K562 (cell line): Measurements from ENCODE around the gene SLC9A1. TPM values are rescaled to one million over a fixed set of nuclear protein-coding genes. Genes with fewer than 3 reads are reported as not detected.

Experiments
- EHMT2 ChIP-seq: fragments of 450-650 bp; IDR thresholded peaks from 2 replicates; pipeline ENCODE4 v1.6.1; 2018; ENCODE audit warnings: antibody characterized with exemption
- FOXJ2 ChIP-seq: fragments of 200-800 bp; sonication (Bioruptor generic); IDR thresholded peaks from 2 replicates; pipeline ENCODE4 v1.6.1; 2016; ENCODE audit warnings: missing genetic modification characterization, missing compliant biosample characterization
- GTF2E2 ChIP-seq: fragments of 200-800 bp; sonication (Bioruptor generic); IDR thresholded peaks from 2 replicates; pipeline ENCODE4 v1.6.1; 2016; ENCODE audit warnings: missing genetic modification characterization, missing compliant biosample characterization
- HNRNPK ChIP-seq: fragments of 200-400 bp; formaldehyde crosslinking; IDR thresholded peaks from one replicate; pipeline ENCODE4 v1.6.1; 2018; ENCODE audit warnings: mild to moderate bottlenecking, low read depth, low read length; ENCODE audit not compliant: poor library complexity, severe bottlenecking
- KAT7 ChIP-seq: sonication (generic); formaldehyde crosslinking; IDR thresholded peaks from 2 replicates; pipeline ENCODE4 v1.8.0; 2022; ENCODE audit warnings: missing genetic modification reagents, mild to moderate bottlenecking, borderline replicate concordance
- KDM2B ChIP-seq: fragments of 250-450 bp; sonication (Bioruptor Pico); IDR thresholded peaks from 2 replicates; pipeline ENCODE4 v1.8.0; 2021; ENCODE audit warnings: mild to moderate bottlenecking, moderate library complexity
- MIER1 ChIP-seq: fragments of 450-650 bp; IDR thresholded peaks from 2 replicates; pipeline ENCODE4 v1.6.1; 2016; ENCODE audit warnings: antibody characterized with exemption, mild to moderate bottlenecking, low read depth
- PHB2 ChIP-seq: fragments of 450-650 bp; IDR thresholded peaks from 2 replicates; pipeline ENCODE4 v1.6.1; 2017; ENCODE audit warnings: low read depth
- RNF2 ChIP-seq: sonication (generic); IDR thresholded peaks from 2 replicates; pipeline ENCODE4 v1.6.1; 2016
- SIN3A ChIP-seq, 2 experiments: fragments of 150-350 bp in 1 of 2; IDR thresholded peaks; 2 replicates each; pipeline ENCODE4 v1.6.1; 2011 to 2016; ENCODE audit warnings: borderline replicate concordance in 2 of 2, low read depth in 2 of 2, low read length in 2 of 2, mild to moderate bottlenecking in 2 of 2, moderate library complexity in 2 of 2; ENCODE audit not compliant: control insufficient read depth in 1 of 2
- SIN3B ChIP-seq: fragments of 450-650 bp; IDR thresholded peaks from 2 replicates; pipeline ENCODE4 v1.6.1; 2017; ENCODE audit warnings: low read depth, mild to moderate bottlenecking, moderate library complexity
- SMARCA5 ChIP-seq: fragments of 450-650 bp; IDR thresholded peaks from 2 replicates; pipeline ENCODE4 v1.6.1; 2016
- SP1 ChIP-seq: sonication (generic); formaldehyde crosslinking; IDR thresholded peaks from 2 replicates; pipeline ENCODE4 v1.8.1; 2022; ENCODE audit warnings: mild to moderate bottlenecking, missing genetic modification reagents
- SREBF1 ChIP-seq: fragments of 150-350 bp; IDR thresholded peaks from 2 replicates; pipeline ENCODE4 v1.6.1; 2014; ENCODE audit warnings: antibody characterized with exemption, low read depth, low read length, borderline replicate concordance
- USF2 ChIP-seq: sonication (generic); formaldehyde crosslinking; IDR thresholded peaks from 2 replicates; pipeline ENCODE4 v1.5.0; 2020; ENCODE audit warnings: missing genetic modification reagents
- ZNF143 ChIP-seq: sonication (generic); formaldehyde crosslinking; IDR thresholded peaks from 2 replicates; pipeline ENCODE4 v1.9.0; 2022; ENCODE audit warnings: mild to moderate bottlenecking, missing genetic modification reagents
- ZNF707 ChIP-seq: fragments of 250-450 bp; sonication (Bioruptor Pico); conservative IDR thresholded peaks from 2 replicates; pipeline ENCODE4 v1.8.0; 2022; ENCODE audit warnings: inconsistent platforms, mild to moderate bottlenecking, moderate library complexity
- polyA plus RNA-seq, 8 experiments: library from polyadenylated mRNA; depleted of rRNA in 4 of 8; stranded (reverse) in 5 of 8; unstranded in 3 of 8; fragments of >200 nt; fragmentation: Nextera tagmentation in 2 of 8; fragmentation: Illumina TruSeq in 1 of 8; extraction: Ambion mirVana in 2 of 8; extraction: Trizol in 1 of 8; gene quantifications; 2 replicates each; pipeline versions ENCODE4 v1.2.1 to v1.2.3, GENCODE V29; 2011 to 2014; ENCODE audit warnings: inconsistent platforms in 1 of 8, missing spikeins in 1 of 8
- total RNA-seq, 7 experiments: library from RNA; depleted of rRNA in 6 of 7; stranded (reverse); fragments of >200 nt in 6 of 7; fragmentation: Illumina TruSeq in 2 of 7; extraction: Trizol in 2 of 7; gene quantifications; 2 replicates each; pipeline versions ENCODE4 v1.2.1 to v1.2.3, GENCODE V29; 2011 to 2021; ENCODE audit warnings: low replicate concordance in 1 of 7
- TF ChIP-seq, protein P1 (sequence below): fragments of 250-450 bp; sonication (Bioruptor Pico); IDR thresholded peaks from 2 replicates; pipeline ENCODE4 v1.4.0; 2020
- TF ChIP-seq, protein P2 (sequence below): fragments of 450-650 bp; IDR thresholded peaks from 2 replicates; pipeline ENCODE4 v1.6.1; 2016; ENCODE audit warnings: missing biosample characterization, missing genetic modification characterization
- TF ChIP-seq, protein P3 (sequence below): IDR thresholded peaks from 2 replicates; pipeline ENCODE4 v1.6.1; 2016; ENCODE audit warnings: missing genetic modification characterization, missing compliant biosample characterization

Gene SLC9A1
- total and polyA plus RNA-seq, 9 of the 15 experiments (the other 6 are each of a cell fraction or from before 2014, with no cell fraction given), result 0.59 to 14.4 (median 2.0) TPM

DNA sequence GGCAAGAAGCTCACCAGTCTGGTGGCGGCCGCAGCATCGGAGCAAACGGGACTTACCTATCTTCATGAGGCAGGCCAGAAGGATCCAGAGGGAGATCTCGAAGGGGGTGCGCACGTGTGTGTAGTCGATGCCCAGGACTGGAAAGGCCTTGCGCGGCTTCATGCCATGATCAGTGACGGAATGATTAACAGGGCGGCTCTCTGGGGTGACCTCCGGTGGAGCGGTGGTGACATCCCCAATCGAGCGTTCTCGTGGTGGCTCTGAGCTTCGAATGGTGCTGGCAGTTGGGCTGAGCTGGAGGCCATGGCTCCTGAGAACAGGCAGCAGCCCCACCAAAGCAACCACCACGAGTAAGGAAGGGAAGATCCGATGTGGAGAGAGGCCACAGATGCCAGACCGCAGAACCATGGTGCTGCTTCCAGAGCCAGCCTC lies 982 bp downstream of the SLC9A1 start (continued):
- TF ChIP-seq KDM2B (CRISPR knock-in tag) (no peak), PHB2 (no peak), SIN3B (no peak), RNF2 (no peak), ZNF707 (CRISPR knock-in tag) (no peak), SP1 (0 out of 2 replicates have a peak, but pooled peaks have one; percentile 17), FOXJ2 (no peak), SIN3A (IDR thresholded peaks at IDR 0.05; ENCODE audit: borderline replicate concordance in 2 of 2, control insufficient read depth in 1 of 2, low read depth in 2 of 2, low read length in 2 of 2) (no peak), EHMT2 (no peak), HNRNPK (no peak), MIER1 (no peak), KAT7 (CRISPR knock-in tag) (peak; percentile 22; the same call in 1 of the 2 replicates), GTF2E2 (tag) (no peak), SREBF1 (no peak), ZNF143 (CRISPR knock-in tag) (no peak), USF2 (CRISPR knock-in tag) (no peak), SMARCA5 (no peak)
- TF ChIP-seq, protein P1, sequence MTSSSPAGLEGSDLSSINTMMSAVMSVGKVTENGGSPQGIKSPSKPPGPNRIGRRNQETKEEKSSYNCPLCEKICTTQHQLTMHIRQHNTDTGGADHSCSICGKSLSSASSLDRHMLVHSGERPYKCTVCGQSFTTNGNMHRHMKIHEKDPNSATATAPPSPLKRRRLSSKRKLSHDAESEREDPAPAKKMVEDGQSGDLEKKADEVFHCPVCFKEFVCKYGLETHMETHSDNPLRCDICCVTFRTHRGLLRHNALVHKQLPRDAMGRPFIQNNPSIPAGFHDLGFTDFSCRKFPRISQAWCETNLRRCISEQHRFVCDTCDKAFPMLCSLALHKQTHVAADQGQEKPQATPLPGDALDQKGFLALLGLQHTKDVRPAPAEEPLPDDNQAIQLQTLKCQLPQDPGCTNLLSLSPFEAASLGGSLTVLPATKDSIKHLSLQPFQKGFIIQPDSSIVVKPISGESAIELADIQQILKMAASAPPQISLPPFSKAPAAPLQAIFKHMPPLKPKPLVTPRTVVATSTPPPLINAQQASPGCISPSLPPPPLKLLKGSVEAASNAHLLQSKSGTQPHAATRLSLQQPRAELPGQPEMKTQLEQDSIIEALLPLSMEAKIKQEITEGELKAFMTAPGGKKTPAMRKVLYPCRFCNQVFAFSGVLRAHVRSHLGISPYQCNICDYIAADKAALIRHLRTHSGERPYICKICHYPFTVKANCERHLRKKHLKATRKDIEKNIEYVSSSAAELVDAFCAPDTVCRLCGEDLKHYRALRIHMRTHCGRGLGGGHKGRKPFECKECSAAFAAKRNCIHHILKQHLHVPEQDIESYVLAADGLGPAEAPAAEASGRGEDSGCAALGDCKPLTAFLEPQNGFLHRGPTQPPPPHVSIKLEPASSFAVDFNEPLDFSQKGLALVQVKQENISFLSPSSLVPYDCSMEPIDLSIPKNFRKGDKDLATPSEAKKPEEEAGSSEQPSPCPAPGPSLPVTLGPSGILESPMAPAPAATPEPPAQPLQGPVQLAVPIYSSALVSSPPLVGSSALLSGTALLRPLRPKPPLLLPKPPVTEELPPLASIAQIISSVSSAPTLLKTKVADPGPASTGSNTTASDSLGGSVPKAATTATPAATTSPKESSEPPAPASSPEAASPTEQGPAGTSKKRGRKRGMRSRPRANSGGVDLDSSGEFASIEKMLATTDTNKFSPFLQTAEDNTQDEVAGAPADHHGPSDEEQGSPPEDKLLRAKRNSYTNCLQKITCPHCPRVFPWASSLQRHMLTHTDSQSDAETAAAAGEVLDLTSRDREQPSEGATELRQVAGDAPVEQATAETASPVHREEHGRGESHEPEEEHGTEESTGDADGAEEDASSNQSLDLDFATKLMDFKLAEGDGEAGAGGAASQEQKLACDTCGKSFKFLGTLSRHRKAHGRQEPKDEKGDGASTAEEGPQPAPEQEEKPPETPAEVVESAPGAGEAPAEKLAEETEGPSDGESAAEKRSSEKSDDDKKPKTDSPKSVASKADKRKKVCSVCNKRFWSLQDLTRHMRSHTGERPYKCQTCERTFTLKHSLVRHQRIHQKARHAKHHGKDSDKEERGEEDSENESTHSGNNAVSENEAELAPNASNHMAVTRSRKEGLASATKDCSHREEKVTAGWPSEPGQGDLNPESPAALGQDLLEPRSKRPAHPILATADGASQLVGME (CRISPR knock-in tag), result no peak
- TF ChIP-seq, protein P2, sequence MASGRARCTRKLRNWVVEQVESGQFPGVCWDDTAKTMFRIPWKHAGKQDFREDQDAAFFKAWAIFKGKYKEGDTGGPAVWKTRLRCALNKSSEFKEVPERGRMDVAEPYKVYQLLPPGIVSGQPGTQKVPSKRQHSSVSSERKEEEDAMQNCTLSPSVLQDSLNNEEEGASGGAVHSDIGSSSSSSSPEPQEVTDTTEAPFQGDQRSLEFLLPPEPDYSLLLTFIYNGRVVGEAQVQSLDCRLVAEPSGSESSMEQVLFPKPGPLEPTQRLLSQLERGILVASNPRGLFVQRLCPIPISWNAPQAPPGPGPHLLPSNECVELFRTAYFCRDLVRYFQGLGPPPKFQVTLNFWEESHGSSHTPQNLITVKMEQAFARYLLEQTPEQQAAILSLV (tag), result no peak
- TF ChIP-seq, protein P3, sequence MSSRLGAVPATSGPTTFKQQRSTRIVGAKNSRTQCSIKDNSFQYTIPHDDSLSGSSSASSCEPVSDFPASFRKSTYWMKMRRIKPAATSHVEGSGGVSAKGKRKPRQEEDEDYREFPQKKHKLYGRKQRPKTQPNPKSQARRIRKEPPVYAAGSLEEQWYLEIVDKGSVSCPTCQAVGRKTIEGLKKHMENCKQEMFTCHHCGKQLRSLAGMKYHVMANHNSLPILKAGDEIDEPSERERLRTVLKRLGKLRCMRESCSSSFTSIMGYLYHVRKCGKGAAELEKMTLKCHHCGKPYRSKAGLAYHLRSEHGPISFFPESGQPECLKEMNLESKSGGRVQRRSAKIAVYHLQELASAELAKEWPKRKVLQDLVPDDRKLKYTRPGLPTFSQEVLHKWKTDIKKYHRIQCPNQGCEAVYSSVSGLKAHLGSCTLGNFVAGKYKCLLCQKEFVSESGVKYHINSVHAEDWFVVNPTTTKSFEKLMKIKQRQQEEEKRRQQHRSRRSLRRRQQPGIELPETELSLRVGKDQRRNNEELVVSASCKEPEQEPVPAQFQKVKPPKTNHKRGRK, result no peak
